ENCODE data around the gene FRG2C.
"Not testable (repeated sequence)": the region's sequence is repeated elsewhere in the genome, so short reads cannot be mapped to it uniquely, and the experiment has no call there.

The FRG2C gene

GRCh38 chr3:75672140-75672775, 8.1 kb downstream of the FRG2C start:
- H3K9me3 ChIP-seq (ENCODE audit: control insufficient read depth, low read length): not testable (repeated sequence)
- H3K9ac ChIP-seq (ENCODE audit: low read length): peak overlapping the region; percentile 53

GRCh38 chr3:75683965-75684364, 19.8 kb downstream of the FRG2C start:
- not testable (repeated sequence) for H3K27me3 ChIP-seq (ENCODE audit: control insufficient read depth, insufficient read depth, low read length); H3K36me3 ChIP-seq (ENCODE audit: control insufficient read depth, insufficient read depth, low read length); H3K4me1 ChIP-seq (ENCODE audit: control insufficient read depth, insufficient read depth, low read length); H3K9ac ChIP-seq (ENCODE audit: low read length); H3K4me3 ChIP-seq (ENCODE audit: low read length); H3K9me3 ChIP-seq (ENCODE audit: control insufficient read depth, low read length)

More at GRCh38 chr3:75672140-75672775, 8.1 kb downstream of the FRG2C start:
- H3K36me3 ChIP-seq (ENCODE audit: control insufficient read depth, insufficient read depth, low read length); H3K4me3 ChIP-seq (ENCODE audit: low read length): not testable (repeated sequence)
- peaks cover 11% of the 10 kb centered on the region for H3K4me1 ChIP-seq (ENCODE audit: control insufficient read depth, insufficient read depth, low read length)
- H3K27me3 ChIP-seq (ENCODE audit: control insufficient read depth, insufficient read depth, low read length): peaks cover 46% of the 10 kb centered on the region

DNA sequence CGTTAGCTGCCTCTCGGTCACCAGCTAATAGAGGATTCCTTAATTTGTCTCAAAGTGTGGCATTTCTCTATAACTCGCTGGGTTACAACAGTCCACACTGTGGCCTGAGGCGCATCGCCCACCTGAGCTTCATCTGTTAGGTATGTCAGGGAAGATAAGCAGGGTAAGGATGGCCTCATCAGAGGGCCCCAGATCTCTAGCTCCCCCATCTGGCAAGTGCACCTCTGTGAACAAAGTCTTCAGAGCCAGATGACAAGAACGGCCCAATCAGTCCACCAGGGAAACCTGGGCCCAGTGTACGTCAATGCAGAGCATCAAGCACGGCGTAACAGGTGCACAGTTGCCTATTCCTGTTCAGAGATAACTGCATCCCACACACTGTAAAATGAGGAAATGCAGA, 23.2 kb downstream of the FRG2C start:
- no peak overlapping the region for H3K4me3 ChIP-seq (ENCODE audit: low read length)
- H3K9me3 ChIP-seq (ENCODE audit: control insufficient read depth, low read length): no peaks in the 10 kb centered on the region

DNA sequence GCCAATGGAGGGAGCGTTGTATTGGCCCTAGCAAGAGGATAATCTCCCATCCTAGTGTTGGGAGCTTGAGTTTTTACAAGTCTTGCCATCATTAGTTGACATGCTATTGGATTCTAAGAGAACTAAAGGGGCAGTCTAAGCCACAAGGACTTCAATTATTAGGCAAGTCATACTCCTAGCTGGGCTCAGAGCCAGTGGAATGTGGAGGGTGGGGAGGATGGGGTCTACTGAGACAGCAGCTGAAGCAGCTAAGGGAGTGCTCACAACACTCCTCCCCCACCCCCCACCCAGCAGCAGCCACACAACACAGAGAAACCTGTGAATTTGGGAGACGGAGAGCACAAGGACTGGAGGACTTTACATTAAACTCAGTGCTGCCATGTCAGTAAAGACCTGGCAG, 27.9 kb downstream of the FRG2C start:
- no peaks in the 10 kb centered on the region for H3K9me3 ChIP-seq (ENCODE audit: control insufficient read depth, low read length)

More for the DNA sequence above, 23.2 kb downstream of the FRG2C start:
- Histone ChIP-seq H3K36me3 (ENCODE audit: control insufficient read depth, insufficient read depth, low read length) (no peaks in the 10 kb centered on the region), H3K9ac (ENCODE audit: low read length) (no peak overlapping the region), H3K27me3 (ENCODE audit: control insufficient read depth, insufficient read depth, low read length) (no peaks in the 10 kb centered on the region), H3K4me1 (ENCODE audit: control insufficient read depth, insufficient read depth, low read length) (no peaks in the 10 kb centered on the region)

More for the DNA sequence above, 27.9 kb downstream of the FRG2C start:
- H3K4me3 ChIP-seq (ENCODE audit: low read length): no peak overlapping the region
- H3K36me3 ChIP-seq (ENCODE audit: control insufficient read depth, insufficient read depth, low read length): no peaks in the 10 kb centered on the region
- no peak overlapping the region for H3K9ac ChIP-seq (ENCODE audit: low read length)
- no peaks in the 10 kb centered on the region for H3K4me1 ChIP-seq (ENCODE audit: control insufficient read depth, insufficient read depth, low read length)
- no peaks in the 10 kb centered on the region for H3K27me3 ChIP-seq (ENCODE audit: control insufficient read depth, insufficient read depth, low read length)

Measured in mucosa of stomach (tissue), 1 donor.